ENCODE measurements around the gene NAA25. TPM values are rescaled to one million over a fixed set of nuclear protein-coding genes. Genes with fewer than 3 reads are reported as not detected.

NAA25 gene
- total RNA-seq, result 37.6 TPM

DNA sequence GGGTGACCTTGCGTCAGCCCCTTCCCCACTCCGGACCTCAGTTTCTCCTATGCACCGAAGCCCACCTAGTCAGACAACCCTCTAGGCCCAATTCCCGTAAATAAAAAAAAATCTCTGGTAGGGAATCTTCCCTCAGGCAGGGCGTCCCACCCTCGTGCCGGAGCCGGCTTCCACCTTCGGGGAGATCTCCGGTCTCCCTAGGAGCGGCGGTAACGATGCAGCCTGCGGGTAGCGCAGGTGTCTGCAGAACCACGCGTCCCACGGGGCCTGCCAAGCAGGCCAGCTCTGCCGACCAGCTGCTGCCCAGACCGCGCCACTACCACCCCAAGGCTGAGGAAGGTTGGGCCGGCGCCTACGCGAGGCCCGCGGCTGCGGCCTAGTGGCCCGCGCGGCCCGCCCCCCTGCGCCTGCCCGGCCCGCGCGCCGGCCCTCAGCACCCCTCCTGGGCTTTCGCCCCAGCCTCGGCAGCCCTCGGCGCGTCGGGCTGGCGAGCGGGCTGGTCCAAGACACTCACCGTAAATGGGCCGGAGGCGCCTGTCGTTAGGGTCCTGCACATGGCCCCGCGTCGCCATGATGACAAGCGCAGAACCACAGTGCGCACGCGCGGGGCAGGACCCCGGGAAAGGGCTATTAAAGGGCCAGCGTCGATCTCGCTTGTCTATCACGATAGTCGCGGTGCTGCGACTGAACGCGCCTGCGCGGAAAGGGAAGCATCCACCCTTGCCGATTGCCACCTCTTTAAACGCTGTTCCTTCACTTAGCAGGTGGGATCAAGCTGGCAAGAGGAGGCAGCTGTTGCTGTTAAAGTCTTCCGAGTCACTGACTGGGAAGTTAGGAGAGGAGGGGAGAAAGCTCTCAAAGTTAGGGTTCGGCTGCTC is at the start of gene NAA25:
Gene NAA25, minus strand, starts transcription at position 582 of the 878 bp plus-strand sequence. Its CDS starts 10 bp downstream, at position 572.
- peak; percentile 79 for DNase-seq

DNA sequence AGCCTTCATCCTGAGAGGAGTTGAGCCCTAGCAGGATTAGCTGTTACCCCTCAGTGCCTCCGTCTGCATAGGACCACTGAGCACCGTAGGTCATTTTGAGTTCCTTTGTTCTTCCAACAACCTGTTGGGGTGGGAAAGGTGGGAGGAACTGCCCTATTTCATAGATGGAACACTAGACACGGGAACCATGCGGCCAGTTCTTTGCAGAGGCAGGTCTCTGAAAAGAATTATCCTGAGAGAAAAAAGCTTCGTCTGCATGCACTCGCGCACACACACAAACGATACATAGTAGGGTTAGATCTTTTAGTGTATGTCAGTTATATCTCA is 45.3 kb upstream of the NAA25 start:
- no peak for DNase-seq

DNA sequence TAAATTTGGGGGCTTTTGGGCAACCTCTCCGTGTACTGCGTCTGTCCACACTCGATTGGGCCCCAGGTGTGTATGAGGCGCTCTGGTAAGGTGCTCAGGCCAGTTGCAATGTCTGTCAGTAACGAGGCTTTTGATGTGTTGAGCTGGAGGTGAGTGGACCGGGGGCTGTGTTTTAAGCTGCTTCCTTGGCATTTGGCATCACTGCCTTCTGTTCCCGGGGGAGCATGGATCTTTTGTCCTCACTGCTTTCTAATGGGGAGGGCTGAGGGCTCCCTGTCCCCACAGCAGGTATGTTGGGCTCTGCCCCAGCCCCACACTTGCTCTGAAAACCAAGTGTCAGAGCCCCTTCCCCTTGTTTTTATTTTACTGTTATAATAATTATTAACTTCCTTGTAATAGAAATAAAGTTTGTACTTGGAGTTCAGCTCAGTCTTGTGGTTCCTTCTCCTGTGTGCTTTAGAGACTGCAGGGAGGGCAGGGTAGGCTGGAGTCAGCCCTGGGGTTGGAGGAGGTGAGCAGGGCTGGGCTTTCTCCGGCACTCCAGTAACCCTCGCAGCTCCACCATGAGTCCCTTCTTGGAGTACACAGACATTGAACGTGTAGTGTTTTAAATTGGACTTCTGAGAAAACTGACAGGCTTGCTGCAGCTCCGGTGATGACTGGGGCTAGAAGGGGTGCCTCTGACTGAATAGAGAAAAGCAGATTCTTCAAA is 44.8 kb upstream of the NAA25 start:
- no peak for DNase-seq

DNA sequence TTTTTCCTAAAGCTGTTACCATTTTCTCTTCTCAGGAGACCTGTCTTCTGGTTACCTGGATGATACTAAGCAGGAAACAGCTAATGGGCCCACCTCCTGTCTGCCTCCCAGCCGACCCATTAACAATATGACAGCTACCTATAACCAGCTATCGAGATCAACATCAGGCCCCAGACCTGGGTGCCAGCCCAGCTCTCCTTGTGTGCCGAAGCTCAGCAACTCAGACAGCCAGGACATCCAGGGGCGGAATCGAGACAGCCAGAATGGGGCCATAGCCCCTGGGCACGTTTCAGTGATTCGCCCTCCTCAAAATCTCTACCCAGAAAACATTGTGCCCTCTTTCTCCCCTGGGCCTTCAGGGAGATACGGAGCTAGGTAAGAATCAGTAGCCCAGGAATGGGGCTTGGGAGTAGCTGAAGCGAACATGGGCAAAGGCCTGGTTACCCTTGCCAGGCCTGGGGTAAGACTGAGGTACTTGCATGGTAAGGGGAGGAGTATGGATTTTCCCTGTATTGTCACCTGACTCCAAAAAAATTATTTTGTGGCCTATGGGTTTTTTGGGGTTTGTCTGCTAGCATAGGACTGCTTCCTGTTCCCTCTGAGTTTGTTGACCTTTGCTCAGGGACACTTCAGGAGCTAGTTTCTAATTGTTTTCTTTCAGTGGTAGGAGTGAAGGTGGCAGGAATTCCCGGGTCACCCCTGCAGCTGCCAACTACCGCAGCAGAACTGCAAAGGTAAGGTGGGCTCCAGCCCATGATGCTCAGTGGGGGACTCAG is 43.4 kb upstream of the NAA25 start:
- no peak for DNase-seq

DNA sequence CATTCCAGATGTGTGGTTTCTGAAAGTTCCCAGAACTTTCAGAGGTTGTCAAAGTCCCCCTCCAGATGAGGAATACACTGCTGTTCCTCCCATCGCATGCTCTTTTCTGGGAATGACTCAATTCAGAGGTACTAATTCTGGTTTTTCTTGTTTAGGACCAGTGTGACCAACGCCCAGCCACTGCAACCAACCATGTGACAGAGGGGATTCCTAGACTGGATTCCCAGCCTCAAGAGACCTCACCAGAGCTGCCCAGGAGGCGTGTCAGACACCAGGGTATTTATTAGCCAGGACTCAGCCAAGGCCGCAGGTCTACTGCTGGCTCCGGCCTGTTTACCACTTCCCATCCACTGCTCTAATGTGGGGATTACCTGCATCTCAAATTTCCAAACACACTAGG is 41.0 kb upstream of the NAA25 start:
- DNase-seq, result no peak

DNA sequence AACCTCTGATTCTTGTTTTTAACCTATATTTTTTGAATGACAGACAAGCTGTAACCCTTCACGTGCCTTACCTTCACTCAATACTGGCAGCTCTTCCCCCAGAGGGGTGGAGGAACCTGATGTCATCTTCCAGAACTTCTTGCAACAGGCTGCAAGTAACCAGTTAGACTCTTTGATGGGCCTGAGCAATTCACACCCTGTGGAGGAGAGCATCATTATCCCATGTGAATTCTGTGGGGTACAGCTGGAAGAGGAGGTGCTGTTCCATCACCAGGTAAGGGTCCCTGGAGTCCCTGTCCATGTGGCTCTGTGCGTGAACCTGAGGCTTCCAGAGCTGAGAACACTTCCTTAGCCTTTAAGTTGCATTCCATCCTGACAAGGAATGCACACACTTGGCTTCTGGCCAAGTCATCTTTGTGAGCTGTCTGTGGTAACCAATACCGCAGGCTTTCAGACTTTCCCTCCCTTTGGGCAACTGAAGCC is 39.5 kb upstream of the NAA25 start:
- DNase-seq, result no peak

DNA sequence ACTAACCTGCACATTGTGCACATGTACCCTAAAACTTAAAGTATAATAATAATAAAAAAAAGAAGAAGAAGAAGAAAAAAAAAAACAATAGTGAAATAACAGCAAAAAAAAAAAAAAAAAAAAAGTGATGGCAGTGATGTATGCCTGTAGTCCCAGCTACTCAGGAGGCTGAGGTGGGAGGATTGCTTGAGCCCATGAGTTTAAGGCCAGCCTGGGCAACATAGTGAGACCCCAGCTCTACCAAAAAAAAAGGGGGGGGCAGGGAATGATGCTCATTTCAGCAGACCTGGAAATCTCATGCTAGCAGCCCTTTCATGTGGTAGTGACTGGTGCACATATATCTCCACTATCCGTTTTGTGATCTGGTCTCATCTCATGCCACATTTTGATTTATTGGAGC is 37.5 kb upstream of the NAA25 start:
- no peak for DNase-seq

DNA sequence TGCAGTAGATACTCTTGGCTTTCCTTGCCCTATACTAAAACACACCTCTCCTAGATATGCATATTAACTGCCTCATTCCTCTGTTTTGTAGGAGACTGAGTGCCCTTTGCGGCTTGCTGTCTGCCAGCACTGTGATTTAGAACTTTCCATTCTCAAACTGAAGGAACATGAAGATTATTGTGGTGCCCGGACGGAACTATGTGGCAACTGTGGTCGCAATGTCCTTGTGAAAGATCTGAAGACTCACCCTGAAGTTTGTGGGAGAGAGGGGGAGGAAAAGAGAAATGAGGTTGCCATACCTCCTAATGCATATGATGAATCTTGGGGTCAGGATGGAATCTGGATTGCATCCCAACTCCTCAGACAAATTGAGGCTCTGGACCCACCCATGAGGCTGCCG is 32.1 kb upstream of the NAA25 start:
- DNase-seq, result no peak

DNA sequence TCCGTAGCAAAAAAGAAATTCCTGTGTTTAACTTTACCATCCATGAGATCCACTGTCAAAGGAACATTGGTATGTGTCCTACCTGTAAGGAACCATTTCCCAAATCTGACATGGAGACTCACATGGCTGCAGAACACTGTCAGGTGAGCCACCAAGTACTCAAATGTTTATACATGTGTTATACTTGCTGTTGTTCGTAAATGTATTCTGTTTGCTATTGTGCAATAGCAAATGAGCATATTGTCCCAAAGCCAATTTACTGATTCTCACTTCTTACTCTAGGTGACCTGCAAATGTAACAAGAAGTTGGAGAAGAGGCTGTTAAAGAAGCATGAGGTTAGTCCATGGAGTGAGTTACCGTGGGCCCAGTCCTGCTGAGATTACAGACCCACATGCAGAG is 26.1 kb upstream of the NAA25 start:
- no peak for DNase-seq

DNA sequence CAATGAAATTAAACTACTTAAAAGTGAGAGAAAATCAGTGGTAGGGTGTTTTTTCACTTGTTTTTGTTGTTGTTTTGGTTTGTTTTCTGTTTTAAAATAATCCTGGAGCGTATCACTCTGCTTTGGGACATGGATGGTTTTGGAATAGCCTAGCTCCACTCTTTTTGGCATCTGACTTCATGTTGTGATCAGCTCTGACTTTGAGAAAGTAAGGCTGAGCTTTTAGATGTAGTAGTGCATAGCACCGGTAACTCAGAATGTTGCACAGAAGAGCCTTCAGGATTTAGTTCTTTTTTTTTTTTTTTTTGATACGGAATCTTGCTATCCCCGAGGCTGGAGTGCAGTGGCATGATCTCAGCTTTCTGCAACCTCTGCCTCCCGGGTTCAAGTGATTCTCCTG is 24.8 kb upstream of the NAA25 start:
- no peak for DNase-seq

DNA sequence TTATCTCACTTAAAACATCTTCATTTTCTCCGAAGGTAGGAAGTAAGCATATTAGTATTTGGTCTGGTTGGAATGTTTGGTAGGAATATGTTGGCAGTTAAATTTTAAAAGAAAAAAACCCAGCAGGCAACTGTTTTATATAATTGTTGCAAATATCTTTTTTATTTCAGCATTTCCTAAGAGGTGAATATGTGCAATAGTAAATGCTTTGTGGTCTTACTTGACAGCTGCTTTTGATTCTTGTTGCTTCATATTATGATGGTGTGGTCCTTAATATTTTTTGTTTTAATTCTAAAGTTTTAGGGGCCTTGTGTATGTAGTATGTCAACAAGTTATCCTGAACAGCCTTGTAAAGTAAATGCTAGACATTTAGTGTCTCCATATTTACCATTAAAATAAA is 23.1 kb upstream of the NAA25 start:
- no peak for DNase-seq

DNA sequence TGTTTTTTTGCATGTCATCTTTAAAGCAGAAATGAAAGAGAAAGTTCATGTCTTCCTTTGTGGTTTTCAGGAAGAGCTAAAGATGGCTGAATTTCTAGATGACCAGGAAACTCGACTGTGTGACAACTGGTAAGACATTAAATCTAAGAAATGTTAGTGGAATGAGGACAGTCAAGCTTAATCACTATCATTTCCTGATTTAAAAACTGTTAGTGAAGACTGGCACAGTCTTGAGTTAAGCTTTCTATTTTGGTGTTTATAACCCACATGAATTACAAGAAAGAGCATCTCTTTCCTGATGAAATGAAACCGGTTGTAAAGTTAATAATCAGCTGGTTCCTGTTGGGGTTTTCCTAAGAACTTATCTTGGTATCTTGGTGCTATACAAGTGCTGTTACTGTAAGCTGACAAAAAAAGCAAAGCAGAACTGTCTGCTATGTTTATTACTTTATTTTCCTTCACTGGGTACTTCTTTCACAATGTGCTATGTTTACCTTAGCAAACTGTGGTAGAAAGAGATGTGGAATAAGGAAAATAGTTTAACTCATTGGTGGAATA is 21.9 kb upstream of the NAA25 start:
- no peak for DNase-seq

DNA sequence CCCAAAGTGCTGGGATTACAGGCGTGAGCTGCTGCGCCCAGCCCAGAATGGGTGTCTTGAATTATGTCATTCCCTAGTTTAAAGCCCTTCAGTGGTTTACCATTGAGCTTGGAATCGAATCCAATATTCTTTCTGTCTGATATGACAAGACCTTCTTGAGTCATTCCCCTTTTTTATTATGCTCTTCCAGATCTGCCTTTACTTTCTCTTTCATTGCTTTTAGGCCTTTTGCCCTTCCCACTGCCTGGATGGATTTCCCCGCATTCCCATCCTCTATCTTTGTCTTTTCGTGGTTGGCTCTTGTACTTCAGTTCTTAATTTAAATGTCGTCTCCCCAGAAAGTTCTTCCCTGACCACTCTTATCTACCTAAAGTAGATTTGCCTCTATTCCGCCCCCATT is 18.3 kb upstream of the NAA25 start:
- no peak for DNase-seq

DNA sequence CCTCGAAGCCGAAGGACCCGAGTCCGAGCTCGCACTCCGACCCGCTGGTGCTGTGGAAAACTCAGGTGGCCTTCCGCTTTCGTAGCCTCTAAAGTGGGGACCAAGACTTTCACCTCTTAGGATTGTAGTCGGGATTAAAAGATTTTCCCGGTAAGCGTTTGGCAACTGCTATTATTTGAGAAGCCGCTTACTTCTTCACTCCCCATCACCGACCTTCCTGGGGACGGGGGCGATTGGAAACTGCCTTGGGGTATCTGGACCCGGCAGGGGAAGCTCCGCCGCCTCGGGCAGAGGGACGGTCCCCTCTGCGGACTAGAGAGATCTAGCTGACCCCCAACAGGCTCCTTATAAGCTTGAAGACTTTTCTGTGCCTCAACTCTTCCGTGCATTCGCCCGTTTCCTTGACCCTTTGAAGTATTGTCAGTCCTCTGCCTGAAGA is 17.4 kb upstream of the NAA25 start:
- DNase-seq, result no peak

DNA sequence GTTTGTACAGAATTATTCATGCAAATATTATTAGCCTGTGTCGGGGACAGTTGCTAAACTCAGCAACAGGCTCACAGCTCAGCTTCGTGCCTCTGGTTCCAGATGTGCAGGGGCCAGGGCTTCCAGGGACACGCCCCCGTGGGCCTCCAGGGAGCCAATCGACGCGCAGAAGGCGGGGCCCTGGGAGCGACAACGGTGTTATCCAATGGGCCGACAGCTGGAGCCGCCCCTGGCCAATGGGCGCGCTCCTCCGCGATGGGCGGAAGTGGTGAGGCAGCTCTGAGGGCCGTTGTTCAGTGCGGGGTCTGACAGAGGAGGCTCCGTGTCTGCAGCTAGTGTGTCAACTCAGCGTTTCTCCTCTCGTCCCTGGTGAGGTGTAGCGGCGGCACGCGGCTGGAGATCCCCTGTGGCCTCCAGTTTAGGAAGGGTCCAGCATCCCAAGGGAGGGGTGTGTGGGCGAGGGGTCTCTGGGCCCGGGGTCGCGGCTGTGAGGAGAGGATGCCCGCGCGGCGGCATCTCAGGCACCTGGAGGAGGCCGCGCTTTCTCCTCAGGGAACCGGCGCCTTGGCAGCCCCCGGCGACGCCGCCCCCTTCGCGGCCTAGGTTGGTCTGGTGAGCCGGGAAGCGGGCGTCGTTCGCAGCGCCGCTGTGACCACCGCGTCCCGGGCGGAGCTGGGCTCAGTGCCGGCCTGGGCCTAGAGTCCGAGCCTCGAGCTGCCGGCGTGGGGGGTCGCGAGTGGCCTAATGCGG is 16.8 kb upstream of the NAA25 start, which contains the start of gene TRAFD1:
Gene TRAFD1, plus strand, starts transcription at position 311 of the 750 bp plus-strand sequence. CDS start 4,963 bp downstream, outside the sequence.
- peak; percentile 97 for DNase-seq

DNA sequence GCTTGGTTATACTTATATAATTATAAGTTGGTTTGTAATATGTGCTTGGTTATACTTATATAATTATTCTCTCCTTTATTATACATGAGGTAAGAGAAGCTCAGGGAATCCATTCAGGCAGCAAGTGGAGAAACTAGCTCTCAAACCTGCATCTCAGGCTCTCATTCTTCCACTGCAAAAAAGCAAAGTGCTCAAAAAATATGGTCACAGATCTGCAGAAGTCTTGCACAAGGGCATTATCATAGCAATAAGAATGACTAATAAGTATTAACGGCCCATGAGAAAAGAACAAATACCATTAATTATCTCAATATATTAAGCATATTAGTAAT is 16.3 kb upstream of the NAA25 start:
- DNase-seq, result no peak

DNA sequence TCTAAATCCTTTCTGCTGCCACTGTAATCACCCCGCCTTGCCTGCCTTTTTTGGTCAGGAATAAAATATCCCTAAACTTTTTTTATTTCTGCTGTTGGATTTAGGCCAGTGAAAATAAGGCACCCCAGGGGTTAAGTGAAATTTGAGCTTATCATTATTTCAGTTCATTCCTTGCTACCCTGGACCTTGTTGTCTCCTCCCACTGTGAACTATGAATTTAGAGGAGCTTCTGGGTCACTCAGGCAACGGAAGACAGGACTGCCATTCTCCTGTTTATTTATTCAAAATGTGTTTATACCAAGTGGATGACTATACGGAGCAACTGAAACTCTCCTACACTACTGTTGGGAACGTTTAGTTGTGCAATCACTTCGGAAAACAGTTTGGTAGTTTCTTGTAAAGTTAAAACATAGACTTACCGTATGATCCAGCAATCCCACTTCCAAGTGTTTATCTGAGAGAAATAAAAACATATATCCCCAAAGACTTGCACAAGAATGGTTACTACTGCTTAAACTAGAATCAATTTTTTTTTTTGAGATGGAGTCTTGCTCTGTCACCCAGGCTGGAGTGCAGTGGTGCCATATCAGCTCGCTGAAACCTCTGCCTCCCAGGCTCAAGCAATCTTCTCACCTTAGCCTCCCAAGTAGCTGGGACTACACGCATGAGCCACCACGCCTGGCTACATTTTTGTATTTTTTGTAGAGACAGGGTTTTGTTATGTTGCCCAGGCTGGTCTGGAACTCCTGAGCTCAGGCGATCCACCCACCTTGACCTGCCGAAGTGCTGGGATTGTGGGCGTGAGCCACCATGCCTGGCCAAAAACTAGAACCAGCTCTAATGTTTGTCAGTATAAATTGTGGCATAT is 14.5 kb upstream of the NAA25 start:
- no peak for DNase-seq

DNA sequence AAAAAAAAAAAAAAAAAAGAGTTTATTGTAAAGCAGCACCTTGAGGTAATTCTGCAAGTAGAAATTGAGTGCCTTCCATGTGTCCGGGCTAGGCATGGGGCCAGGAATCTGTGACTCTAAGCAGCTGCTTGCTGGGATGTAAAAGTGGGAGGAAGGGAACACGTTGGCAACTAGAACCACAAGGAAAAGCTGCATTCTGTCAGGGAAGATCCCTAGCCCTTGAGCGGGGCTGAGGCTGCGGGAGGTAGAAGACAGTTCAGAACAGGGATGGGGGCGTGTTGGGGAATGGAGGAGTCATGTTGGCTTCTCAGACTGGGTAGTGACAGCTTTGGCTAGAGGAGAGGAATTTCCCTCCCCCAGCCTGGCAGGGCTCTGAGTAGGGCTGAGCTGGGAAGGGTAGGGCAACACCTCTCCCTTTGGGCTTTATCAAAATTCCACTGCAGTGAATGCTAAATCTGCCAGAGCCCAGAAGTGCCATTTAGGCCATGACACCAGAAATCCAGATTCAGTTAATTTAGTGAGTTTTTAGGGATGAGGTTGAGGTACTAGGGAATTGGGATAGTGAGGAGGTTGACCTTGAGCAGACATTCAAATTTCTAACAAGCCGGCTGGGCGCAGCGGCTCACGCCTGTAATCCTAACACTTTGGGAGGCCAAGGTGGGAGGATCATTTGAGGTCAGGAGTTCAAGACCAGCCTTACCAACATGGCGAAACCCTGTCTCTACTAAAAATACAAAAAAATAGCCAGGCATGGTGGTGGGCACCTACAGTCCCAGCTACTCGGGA is 13.4 kb upstream of the NAA25 start:
- DNase-seq, result peak; percentile 55

DNA sequence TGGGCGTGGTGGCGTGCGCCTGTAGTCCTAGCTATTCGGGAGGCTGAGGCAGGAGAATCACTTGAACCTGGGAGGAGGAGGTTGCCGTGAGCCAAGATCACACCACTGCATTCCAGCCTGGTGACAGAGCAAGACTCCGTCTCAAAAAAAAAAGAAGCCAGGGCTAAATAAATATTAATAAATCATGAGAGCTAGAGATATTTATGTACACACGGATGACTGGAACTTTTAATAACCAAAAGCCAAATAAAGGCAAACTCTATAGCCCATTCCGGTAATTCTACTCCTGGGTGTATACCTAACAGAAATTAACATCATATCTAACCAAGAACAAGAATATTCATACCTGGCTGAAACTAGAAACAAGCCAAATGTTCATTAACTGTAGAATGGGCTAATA is 9.1 kb upstream of the NAA25 start:
- no peak for DNase-seq

Measured in occipital lobe (tissue), 2 donors.